Calu3 (cell line): ENCODE measurements around the gene ZBTB37. TPM values are rescaled to one million over a fixed set of nuclear protein-coding genes. Genes with fewer than 3 reads are reported as not detected.

ENCODE experiments used
- BruUV-seq: library from RNA; stranded (reverse); fragments of 400-500 nt; replicated peaks from 2 replicates; lab custom pipeline; 2021; lab: Mats Ljungman, UMichigan
- CTCF ChIA-PET: fragments of 300-600 bp; sonication (Branson Sonifier 250); formaldehyde crosslinking; loops from one replicate; lab custom pipeline; 2022; ENCODE audit warnings: antibody characterized with exemption; lab: Charles Lee
- DNase-seq: peaks from one replicate; pipeline ENCODE4 v3.0.0; 2022
- H3K27ac Mint-ChIP-seq: one replicate; pipeline ENCODE4 v1.8.0; 2022; ENCODE audit warnings: mixed read lengths; ENCODE audit not compliant: unreplicated experiment
- H3K27me3 Mint-ChIP-seq: one replicate; pipeline ENCODE4 v1.8.0; 2022; ENCODE audit warnings: mixed read lengths; ENCODE audit not compliant: unreplicated experiment
- H3K36me3 Mint-ChIP-seq: one replicate; pipeline ENCODE4 v1.8.0; 2022; ENCODE audit warnings: mild to moderate bottlenecking, moderate library complexity, mixed read lengths; ENCODE audit not compliant: insufficient read depth, unreplicated experiment
- H3K4me1 Mint-ChIP-seq: one replicate; pipeline ENCODE4 v1.8.0; 2022; ENCODE audit warnings: mild to moderate bottlenecking, low read depth, mixed read lengths; ENCODE audit not compliant: unreplicated experiment
- H3K4me3 Mint-ChIP-seq: one replicate; pipeline ENCODE4 v1.8.0; 2022; ENCODE audit warnings: mild to moderate bottlenecking, low read depth, moderate library complexity, mixed read lengths; ENCODE audit not compliant: unreplicated experiment
- H3K9me3 Mint-ChIP-seq: one replicate; pipeline ENCODE4 v1.8.0; 2022; ENCODE audit warnings: low read depth, mixed read lengths; ENCODE audit not compliant: unreplicated experiment
- intact Hi-C: fragments of 100-400 bp; cut with micrococcal nuclease; formaldehyde crosslinking; loops from one replicate; pipeline ENCODE4 v1.10.0; 2022; ENCODE audit not compliant: unreplicated experiment
- total RNA-seq: library from RNA; stranded (reverse); gene quantifications from 2 replicates; pipeline ENCODE4 v1.2.3, GENCODE V29; 2022
- TF ChIP-seq, protein P1 (sequence below): fragments of 200-600 bp; IDR thresholded peaks from one replicate; pipeline ENCODE4 v1.8.0; 2022; ENCODE audit warnings: antibody characterized with exemption; ENCODE audit not compliant: unreplicated experiment

ZBTB37 gene
- total RNA-seq, 1 experiment from 2014 or later, result 10.9 TPM

DNA sequence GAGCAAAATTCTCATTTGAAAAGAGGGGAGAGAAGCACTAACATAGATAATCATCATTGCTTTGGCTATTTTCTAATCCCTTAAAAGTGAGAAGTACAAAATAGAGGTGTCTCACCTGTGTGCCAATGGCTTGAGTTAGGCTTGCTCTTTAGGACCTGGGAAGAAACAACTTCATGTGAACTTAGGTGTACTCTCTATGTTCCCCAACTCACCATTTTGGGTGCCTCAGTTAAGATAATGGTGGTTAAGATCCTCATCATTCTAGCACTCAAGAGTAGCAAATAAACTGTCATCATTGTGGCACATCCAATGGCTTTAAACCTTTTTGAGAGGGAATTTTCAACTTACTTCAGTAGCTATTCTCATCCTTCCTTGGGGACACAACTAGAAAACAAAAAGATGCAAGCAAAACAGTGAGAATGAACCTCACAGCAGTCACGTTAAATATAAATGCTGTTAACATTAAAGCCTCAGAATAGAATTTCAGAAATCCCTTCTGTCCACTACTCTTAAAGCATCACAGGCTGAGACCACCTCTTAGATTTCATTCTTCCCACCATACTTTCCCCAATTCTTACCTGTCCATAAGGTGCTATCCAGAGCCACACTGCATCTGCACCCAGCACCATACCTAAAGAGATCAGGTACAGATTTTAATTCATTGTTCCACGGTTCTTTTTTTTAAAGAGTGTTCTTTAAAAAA, 1.6 kb upstream of the ZBTB37 start:
- CTCF ChIA-PET, result no interaction called here
- Mint-ChIP-seq H3K27ac (peak overlapping the region; percentile 100), H3K9me3 (no peaks in the 10 kb centered on the region), H3K4me1 (peaks cover 28% of the 10 kb centered on the region), H3K36me3 (peaks cover 76% of the 10 kb centered on the region), H3K4me3 (peak overlapping the region; percentile 81), H3K27me3 (peaks cover 13% of the 10 kb centered on the region)
- no peak for DNase-seq
- intact Hi-C loops, result loop anchor here (5.0 kb wide), 2 partner anchors 156 to 206 kb away; partner anchors contain the start of gene RC3H1
- no TSS peak for BruUV-seq
- TF ChIP-seq, protein P1, sequence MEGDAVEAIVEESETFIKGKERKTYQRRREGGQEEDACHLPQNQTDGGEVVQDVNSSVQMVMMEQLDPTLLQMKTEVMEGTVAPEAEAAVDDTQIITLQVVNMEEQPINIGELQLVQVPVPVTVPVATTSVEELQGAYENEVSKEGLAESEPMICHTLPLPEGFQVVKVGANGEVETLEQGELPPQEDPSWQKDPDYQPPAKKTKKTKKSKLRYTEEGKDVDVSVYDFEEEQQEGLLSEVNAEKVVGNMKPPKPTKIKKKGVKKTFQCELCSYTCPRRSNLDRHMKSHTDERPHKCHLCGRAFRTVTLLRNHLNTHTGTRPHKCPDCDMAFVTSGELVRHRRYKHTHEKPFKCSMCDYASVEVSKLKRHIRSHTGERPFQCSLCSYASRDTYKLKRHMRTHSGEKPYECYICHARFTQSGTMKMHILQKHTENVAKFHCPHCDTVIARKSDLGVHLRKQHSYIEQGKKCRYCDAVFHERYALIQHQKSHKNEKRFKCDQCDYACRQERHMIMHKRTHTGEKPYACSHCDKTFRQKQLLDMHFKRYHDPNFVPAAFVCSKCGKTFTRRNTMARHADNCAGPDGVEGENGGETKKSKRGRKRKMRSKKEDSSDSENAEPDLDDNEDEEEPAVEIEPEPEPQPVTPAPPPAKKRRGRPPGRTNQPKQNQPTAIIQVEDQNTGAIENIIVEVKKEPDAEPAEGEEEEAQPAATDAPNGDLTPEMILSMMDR, result no peak

DNA sequence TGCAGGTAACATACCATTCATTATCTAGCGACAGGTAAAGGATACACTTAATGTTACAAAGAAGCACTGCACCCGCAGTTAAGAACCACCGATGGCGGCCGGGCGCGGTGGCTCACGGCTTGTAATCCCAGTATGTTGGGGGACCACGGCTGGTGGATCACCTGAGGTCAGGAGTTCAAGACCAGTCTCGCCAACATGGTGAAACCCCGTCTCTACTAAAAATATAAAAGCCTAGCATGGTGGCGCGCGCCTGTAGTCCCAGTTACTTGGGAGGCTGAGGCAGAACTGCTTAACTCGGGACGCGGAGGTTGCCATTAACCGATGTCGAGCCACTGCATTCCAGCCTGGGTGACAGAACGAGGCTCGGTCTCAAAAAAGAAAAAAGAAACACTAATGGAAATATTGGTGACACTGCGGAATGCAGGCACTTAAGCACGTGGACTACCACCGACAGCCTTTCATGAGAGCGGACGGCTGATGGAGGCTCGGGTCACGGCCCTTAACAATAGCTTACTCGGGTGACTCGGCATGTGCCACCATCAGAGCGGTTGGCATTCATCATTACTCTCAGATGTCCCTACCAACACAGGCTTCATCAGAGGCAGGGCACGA, 933 bp upstream of the ZBTB37 start:
- Mint-ChIP-seq H3K9me3 (no peaks in the 10 kb centered on the region), H3K4me1 (peaks cover 28% of the 10 kb centered on the region), H3K27me3 (peaks cover 13% of the 10 kb centered on the region), H3K36me3 (peaks cover 69% of the 10 kb centered on the region), H3K4me3 (peak overlapping the region; percentile 81), H3K27ac (peak overlapping the region; percentile 100)
- intact Hi-C loops, result loop anchor here (5.0 kb wide), 2 partner anchors 155 to 205 kb away; partner anchors contain the start of gene RC3H1
- peak; percentile 41 for DNase-seq
- TF ChIP-seq, protein P1, result no peak
- CTCF ChIA-PET, result interaction anchor here (1.1 kb wide), 1 partner anchor 248 kb away, joined by 4 read pairs; no protein-coding TSS in a partner anchor
- BruUV-seq, result TSS peak; percentile 44

DNA sequence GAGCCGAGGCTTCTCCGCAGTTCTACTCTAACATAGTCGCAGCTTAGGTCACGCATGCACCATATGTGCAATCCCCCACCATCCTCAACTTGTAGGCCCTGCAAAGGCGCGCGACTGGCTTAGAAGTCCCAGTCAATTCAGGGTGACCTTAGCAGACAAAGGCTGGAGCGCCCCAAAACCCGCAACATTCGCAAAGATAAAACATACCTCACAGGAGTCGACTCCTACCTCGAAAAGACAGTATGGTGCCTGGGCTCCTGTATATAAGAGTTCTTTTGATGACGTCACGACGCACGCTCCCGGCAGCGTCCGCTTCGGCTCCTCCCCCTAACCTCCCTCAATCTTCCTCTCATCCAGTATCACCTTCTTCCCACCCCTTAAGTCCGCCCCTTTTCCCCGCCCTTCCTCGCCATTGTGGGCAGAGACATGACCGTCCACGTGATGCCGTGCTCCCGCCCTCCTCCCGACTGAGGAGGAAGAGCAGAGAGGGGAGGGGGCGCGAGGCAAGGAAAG, 371 bp upstream of the ZBTB37 start, which contains the start of gene GAS5:
GAS5 (minus strand) TSS at position 237 of the 513 bp plus-strand sequence.
- peaks cover 13% of the 10 kb centered on the region for H3K27me3 Mint-ChIP-seq
- H3K9me3 Mint-ChIP-seq, result no peaks in the 10 kb centered on the region
- TF ChIP-seq, protein P1, result no peak
- no TSS peak for BruUV-seq
- DNase-seq, result peak; percentile 100
- H3K36me3 Mint-ChIP-seq, result peaks cover 63% of the 10 kb centered on the region
- intact Hi-C loops, result loop anchor here (5.0 kb wide), 2 partner anchors 154 to 204 kb away; partner anchors contain the start of gene RC3H1
- H3K27ac Mint-ChIP-seq, result peak within 1 kb of the TSS; percentile 100
- H3K4me1 Mint-ChIP-seq, result peaks cover 28% of the 10 kb centered on the region
- CTCF ChIA-PET, result interaction anchor here (0.6 to 1.1 kb wide), 6 partner anchors 8 to 1027 kb away, joined by 3 to 8 read pairs (median 4); partner anchors contain the start of genes CENPL and DARS2
- H3K4me3 Mint-ChIP-seq, result peak within 1 kb of the TSS; percentile 81

DNA sequence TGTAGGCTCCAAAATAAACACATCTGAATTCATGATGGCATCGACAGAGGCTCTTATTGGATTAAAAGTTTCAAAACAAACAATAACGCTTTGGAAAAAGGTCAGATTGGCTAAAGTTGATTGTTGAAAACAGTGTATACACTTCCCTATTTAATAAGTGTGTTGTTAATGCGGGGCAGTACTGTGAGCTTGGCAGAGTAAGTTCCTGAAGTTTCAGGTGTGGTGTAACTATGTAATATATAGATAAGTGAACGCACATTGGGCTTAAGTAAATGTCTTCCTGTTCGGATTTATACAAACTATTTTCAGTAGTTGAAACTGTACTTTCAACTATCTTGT, 810 bp downstream of the ZBTB37 start:
- H3K9me3 Mint-ChIP-seq, result no peaks in the 10 kb centered on the region
- CTCF ChIA-PET, result interaction anchor here (0.8 kb wide), 1 partner anchor 154 kb away, joined by 3 read pairs; the partner anchor contains the start of gene KLHL20
- peak overlapping the region; percentile 81 for H3K4me3 Mint-ChIP-seq
- BruUV-seq, result TSS peak; percentile 44
- H3K27me3 Mint-ChIP-seq, result peaks cover 13% of the 10 kb centered on the region
- peaks cover 52% of the 10 kb centered on the region for H3K36me3 Mint-ChIP-seq
- peaks cover 23% of the 10 kb centered on the region for H3K4me1 Mint-ChIP-seq
- intact Hi-C loops, result loop anchor here (5.0 kb wide), 2 partner anchors 153 to 203 kb away; partner anchors contain the start of gene RC3H1
- TF ChIP-seq, protein P1, result no peak
- DNase-seq, result no peak
- peak overlapping the region; percentile 100 for H3K27ac Mint-ChIP-seq
